Neuron (in vitro differentiated cells): ENCODE data around the gene ERMP1.
"Not testable (repeated sequence)": the region's sequence is repeated elsewhere in the genome, so short reads cannot be mapped to it uniquely, and the experiment has no call there.

Source experiments
- H2AFZ ChIP-seq: one replicate; pipeline ENCODE4 v1.6.1; 2013; ENCODE audit warnings: low read depth, mild to moderate bottlenecking, inconsistent platforms, low read length, moderate library complexity
- H3K27me3 ChIP-seq: one replicate; pipeline ENCODE4 v1.6.1; 2013; ENCODE audit warnings: low read length; ENCODE audit not compliant: insufficient read depth
- H3K36me3 ChIP-seq: one replicate; pipeline ENCODE4 v1.6.1; 2013; ENCODE audit warnings: low read length; ENCODE audit not compliant: insufficient read depth
- H3K4me1 ChIP-seq: one replicate; pipeline ENCODE4 v1.6.1; 2013; ENCODE audit warnings: low read length; ENCODE audit not compliant: insufficient read depth
- H3K4me3 ChIP-seq: 2 replicates; pipeline ENCODE4 v1.5.1; 2013; ENCODE audit warnings: mild to moderate bottlenecking, low read length, moderate library complexity
- H3K9me3 ChIP-seq: one replicate; pipeline ENCODE4 v1.6.1; 2013; ENCODE audit warnings: low read length

ERMP1 gene

GRCh38 chr9:5779705-5780218, 53.2 kb downstream of the ERMP1 start:
- H2AFZ ChIP-seq, H3K4me1 ChIP-seq, H3K4me3 ChIP-seq, H3K27me3 ChIP-seq: not testable (repeated sequence)
- peaks cover 34% of the 10 kb centered on the region for H3K36me3 ChIP-seq
- peaks cover 22% of the 10 kb centered on the region for H3K9me3 ChIP-seq

GRCh38 chr9:5778805-5779204, 54.1 kb downstream of the ERMP1 start:
- Histone ChIP-seq H3K9me3 (peaks cover 22% of the 10 kb centered on the region), H3K36me3 (peaks cover 43% of the 10 kb centered on the region), H3K4me3 (no peak overlapping the region), H2AFZ (no peak overlapping the region), H3K27me3 (no peaks in the 10 kb centered on the region), H3K4me1 (no peaks in the 10 kb centered on the region)

DNA sequence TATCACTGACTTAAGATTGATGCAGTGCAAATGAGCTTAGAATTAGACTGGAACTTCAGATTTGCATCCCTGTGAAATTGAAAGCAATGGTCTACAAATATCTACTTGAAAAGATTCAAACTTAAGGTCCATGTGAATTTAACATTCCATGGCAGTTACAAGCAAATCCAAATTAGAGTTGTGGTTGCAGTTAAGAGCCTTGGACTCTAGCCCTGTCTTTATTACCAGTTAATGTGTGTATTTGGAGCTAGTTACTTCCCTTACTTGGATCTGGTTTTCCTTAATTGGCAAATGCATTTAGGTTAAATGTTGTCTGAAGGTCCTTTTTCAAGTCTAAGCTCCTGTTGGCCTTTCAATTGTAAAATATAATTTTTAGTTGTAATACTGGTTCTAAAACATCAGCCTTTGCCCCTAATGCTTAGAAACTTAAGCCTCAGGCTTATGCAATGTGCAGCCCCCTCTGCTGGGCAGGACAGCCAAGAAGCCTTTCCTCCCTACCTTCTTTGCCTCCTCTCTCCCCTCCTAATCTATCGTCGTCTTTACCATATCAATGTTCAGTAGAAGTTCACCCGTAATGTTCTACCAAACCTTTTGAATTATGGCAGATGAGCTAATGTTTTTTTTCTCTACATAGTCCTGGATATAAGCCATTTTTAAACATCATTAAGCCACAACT, 59.5 kb downstream of the ERMP1 start:
- peaks cover 4% of the 10 kb centered on the region for H3K9me3 ChIP-seq
- H2AFZ ChIP-seq = no peak overlapping the region
- H3K36me3 ChIP-seq = peaks cover 65% of the 10 kb centered on the region
- no peaks in the 10 kb centered on the region for H3K4me1 ChIP-seq
- no peaks in the 10 kb centered on the region for H3K27me3 ChIP-seq
- no peak overlapping the region for H3K4me3 ChIP-seq

GRCh38 chr9:5767968-5768932, 64.7 kb downstream of the ERMP1 start:
- Histone ChIP-seq H3K9me3 (no peaks in the 10 kb centered on the region), H3K4me1 (no peaks in the 10 kb centered on the region), H3K36me3 (peaks cover 78% of the 10 kb centered on the region), H2AFZ (no peak overlapping the region), H3K4me3 (no peak overlapping the region), H3K27me3 (no peaks in the 10 kb centered on the region)

DNA sequence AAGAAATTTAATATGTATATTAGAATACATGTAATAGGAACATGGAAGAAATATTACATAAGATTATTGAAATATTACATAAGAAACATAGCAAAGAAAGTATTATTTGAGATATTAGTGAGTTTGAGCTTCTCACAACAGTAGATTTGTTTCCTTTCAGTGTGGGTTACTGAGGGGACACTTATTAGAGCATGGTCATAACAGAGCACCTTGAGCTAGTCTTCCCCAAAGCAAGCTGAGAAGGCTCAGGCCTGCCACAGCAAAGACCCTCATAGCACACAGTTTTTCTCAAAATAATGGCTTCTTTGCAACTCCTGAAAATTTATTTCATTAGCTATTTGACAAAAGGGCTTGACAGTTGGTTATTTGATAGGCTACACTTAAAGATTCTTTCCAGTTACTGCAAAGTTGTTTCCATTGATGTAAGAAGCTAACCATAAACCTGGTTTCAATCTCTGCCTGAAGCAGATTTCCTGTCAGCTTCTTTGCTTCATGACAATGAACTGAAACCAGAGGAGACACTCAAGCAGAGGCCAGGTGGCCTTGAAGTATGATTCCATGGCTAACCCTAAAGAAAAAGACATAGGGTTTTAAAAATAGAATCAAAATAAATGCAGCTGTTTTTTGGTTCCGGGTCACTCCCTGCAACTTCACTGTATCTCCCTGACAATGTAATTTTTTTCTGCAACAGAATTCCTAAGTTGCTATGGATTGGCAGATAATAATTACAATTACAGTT, 68.6 kb downstream of the ERMP1 start:
- Histone ChIP-seq H3K4me1 (no peaks in the 10 kb centered on the region), H3K9me3 (no peaks in the 10 kb centered on the region), H3K4me3 (no peak overlapping the region), H3K27me3 (no peaks in the 10 kb centered on the region), H3K36me3 (peaks cover 67% of the 10 kb centered on the region), H2AFZ (no peak overlapping the region)

DNA sequence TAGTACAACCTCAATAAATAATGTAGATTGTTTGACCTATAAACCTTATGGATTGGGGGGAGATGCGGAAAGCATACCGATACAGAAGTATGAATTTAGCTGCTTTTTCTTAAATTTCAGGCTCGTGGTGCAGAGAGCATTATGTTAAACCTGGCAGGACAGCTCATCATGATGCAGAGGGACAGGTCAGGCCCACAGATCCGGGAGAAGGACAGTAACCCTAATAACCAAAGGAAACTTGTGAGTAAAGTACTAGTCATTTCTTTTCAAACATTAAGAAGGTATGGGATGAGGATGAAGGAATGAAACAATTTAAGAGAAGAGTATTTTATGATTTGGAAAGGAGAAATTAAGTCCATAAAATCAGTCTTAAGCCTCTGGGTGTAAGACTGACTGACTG, 70.5 kb downstream of the ERMP1 start:
- H3K4me1 ChIP-seq = no peaks in the 10 kb centered on the region
- no peaks in the 10 kb centered on the region for H3K27me3 ChIP-seq
- no peak overlapping the region for H3K4me3 ChIP-seq
- no peak overlapping the region for H2AFZ ChIP-seq
- H3K36me3 ChIP-seq = peaks cover 62% of the 10 kb centered on the region
- no peaks in the 10 kb centered on the region for H3K9me3 ChIP-seq

- H3K36me3 ChIP-seq = peaks cover 55% of the 10 kb centered on the region
Measured at GRCh38 chr9:5760338-5760737, 72.6 kb downstream of the ERMP1 start.

DNA sequence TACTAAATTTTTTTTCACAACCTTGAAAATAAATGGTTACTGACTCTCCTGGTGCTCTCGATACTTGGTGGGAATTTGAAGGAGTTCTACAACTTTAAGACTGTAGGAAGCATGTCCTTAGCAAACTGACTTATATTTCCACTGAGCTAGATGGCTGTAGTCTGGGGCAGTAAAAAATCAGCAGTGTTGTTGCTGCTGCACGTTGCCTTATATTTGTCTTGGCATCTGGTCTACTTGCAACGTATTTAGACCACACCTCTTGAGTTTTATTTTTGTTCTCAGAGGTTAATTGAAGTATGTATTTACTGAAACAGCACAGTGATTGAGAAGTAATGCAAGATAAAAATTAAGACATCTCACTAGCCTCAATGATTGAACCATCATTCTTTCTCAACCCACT, 76.3 kb downstream of the ERMP1 start:
- H3K4me3 ChIP-seq = no peak overlapping the region
- H3K9me3 ChIP-seq = no peaks in the 10 kb centered on the region
- H3K4me1 ChIP-seq = no peaks in the 10 kb centered on the region
- peaks cover 31% of the 10 kb centered on the region for H3K36me3 ChIP-seq
- H3K27me3 ChIP-seq = no peaks in the 10 kb centered on the region
- no peak overlapping the region for H2AFZ ChIP-seq

More at GRCh38 chr9:5760338-5760737, 72.6 kb downstream of the ERMP1 start:
- Histone ChIP-seq H2AFZ (no peak overlapping the region), H3K4me3 (no peak overlapping the region), H3K27me3 (no peaks in the 10 kb centered on the region), H3K4me1 (no peaks in the 10 kb centered on the region), H3K9me3 (no peaks in the 10 kb centered on the region)

GRCh38 chr9:5750569-5750968, 82.3 kb downstream of the ERMP1 start:
- H3K36me3 ChIP-seq = peaks cover 30% of the 10 kb centered on the region

GRCh38 chr9:5749306-5749705, 83.6 kb downstream of the ERMP1 start:
- Histone ChIP-seq H3K36me3 (peaks cover 35% of the 10 kb centered on the region), H3K9me3 (peaks cover 1% of the 10 kb centered on the region), H3K4me3 (no peak overlapping the region), H2AFZ (no peak overlapping the region), H3K27me3 (no peaks in the 10 kb centered on the region), H3K4me1 (no peaks in the 10 kb centered on the region)

More at GRCh38 chr9:5750569-5750968, 82.3 kb downstream of the ERMP1 start:
- Histone ChIP-seq H3K27me3 (no peaks in the 10 kb centered on the region), H3K9me3 (peaks cover 1% of the 10 kb centered on the region), H3K4me1 (no peaks in the 10 kb centered on the region), H2AFZ (no peak overlapping the region), H3K4me3 (no peak overlapping the region)

DNA sequence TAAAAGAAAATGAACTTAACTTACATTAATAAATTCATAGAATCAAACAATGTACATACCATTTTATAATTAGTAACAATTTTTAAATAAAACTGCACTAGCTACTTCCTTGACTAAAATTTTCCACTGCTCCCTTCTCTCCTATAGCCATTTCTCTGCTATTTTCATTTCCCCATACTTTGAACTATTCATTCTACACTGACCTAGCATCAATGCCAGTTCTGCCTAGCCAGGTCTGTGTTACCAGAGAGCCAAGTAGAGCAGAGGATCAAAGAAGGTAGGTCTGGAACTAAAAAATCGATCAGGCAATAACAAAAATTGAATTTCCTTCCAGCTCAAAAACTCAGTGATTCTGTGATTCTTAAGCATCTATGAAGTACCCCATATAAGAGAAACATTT, 84.5 kb downstream of the ERMP1 start:
- Histone ChIP-seq H2AFZ (no peak overlapping the region), H3K27me3 (no peaks in the 10 kb centered on the region), H3K4me3 (no peak overlapping the region), H3K9me3 (peaks cover 1% of the 10 kb centered on the region), H3K36me3 (peaks cover 37% of the 10 kb centered on the region), H3K4me1 (no peaks in the 10 kb centered on the region)

- Histone ChIP-seq H2AFZ (no peak overlapping the region), H3K27me3 (no peaks in the 10 kb centered on the region), H3K4me3 (no peak overlapping the region), H3K9me3 (peaks cover 12% of the 10 kb centered on the region), H3K4me1 (peaks cover 9% of the 10 kb centered on the region), H3K36me3 (peaks cover 40% of the 10 kb centered on the region)
Measured at GRCh38 chr9:5743109-5743508, 89.8 kb downstream of the ERMP1 start.
